GM12878 (cell line): ENCODE data around the gene EEF2KMT. TPM values are rescaled to one million over a fixed set of nuclear protein-coding genes. Genes with fewer than 3 reads are reported as not detected.

ENCODE experiments used
- ATAC-seq: fragments of 200-7000 bp; cut with Tn5 transposase; 3 replicates; pipeline ENCODE4 v1.9.1; 2020; ENCODE audit warnings: mild to moderate bottlenecking, moderate library complexity
- BruUV-seq: library from RNA; stranded (reverse); fragments of 400-500 nt; replicated peaks from 2 replicates; lab custom pipeline; 2021; lab: Mats Ljungman, UMichigan
- CTCF ChIA-PET: fragments of 300-600 bp; sonication (Branson Sonifier 250); formaldehyde crosslinking; extraction: SDS; loops from one replicate; lab custom pipeline; 2021; ENCODE audit warnings: inconsistent platforms; lab: Yijun Ruan, JAX
- POLR2A ChIA-PET: fragments of 350-600 bp; formaldehyde crosslinking; extraction: SDS; loops from one replicate; lab custom pipeline; 2021; ENCODE audit warnings: inconsistent platforms; lab: Charles Lee
- RAD21 ChIA-PET: fragments of 300-600 bp; sonication (Branson Sonifier 250); formaldehyde crosslinking; loops from one replicate; lab custom pipeline; 2023; ENCODE audit warnings: antibody characterized with exemption; ENCODE audit not compliant: unreplicated experiment; lab: Charles Lee
- SMC1A ChIA-PET: fragments of 300-600 bp; sonication (Branson Sonifier 250); formaldehyde crosslinking; loops from one replicate; lab custom pipeline; 2023; ENCODE audit not compliant: unreplicated experiment, uncharacterized antibody; lab: Charles Lee
- DNase-seq: peaks from one replicate; pipeline ENCODE4 v3.0.0-alpha.2; 2011; ENCODE audit warnings: low read depth, low spot score
- FAIRE-seq: peaks from 3 replicates; lab custom pipeline; 2011; peaks lifted over from hg19 to GRCh38; lab: Jason Lieb, UNC
- H2AFZ ChIP-seq: 2 replicates; pipeline ENCODE4 v1.6.0; 2011; ENCODE audit warnings: low read depth, low read length, control low read depth; ENCODE audit not compliant: control insufficient read depth
- H3K27ac ChIP-seq: 2 replicates; pipeline ENCODE4 v1.5.1; 2011; ENCODE audit warnings: control low read depth; ENCODE audit not compliant: control insufficient read depth, insufficient read depth
- H3K27me3 ChIP-seq, 2 experiments: replicated peaks in 1 of 2; 2 replicates each; pipeline versions ENCODE4 v1.6.0 to v1.6.1; 2011; ENCODE audit warnings: low read length in 1 of 2; ENCODE audit not compliant: control insufficient read depth in 2 of 2, insufficient read depth in 2 of 2
- H3K36me3 ChIP-seq, 2 experiments: 2 replicates each; pipeline ENCODE4 v1.5.1; 2011; ENCODE audit warnings: low read length in 1 of 2; ENCODE audit not compliant: control insufficient read depth in 2 of 2, insufficient read depth in 2 of 2
- H3K4me1 ChIP-seq: 2 replicates; pipeline ENCODE4 v1.6.1; 2011; ENCODE audit warnings: mild to moderate bottlenecking, low read length, moderate library complexity, mixed read lengths; ENCODE audit not compliant: control insufficient read depth, insufficient read depth
- H3K4me2 ChIP-seq: 2 replicates; pipeline ENCODE4 v1.6.0; 2011; ENCODE audit warnings: control low read depth; ENCODE audit not compliant: control insufficient read depth, insufficient read depth
- H3K4me3 ChIP-seq: fragments of 200-600 bp; sonication (generic); 2 replicates; pipeline ENCODE4 v1.5.1; 2016
- H3K79me2 ChIP-seq: 2 replicates; pipeline ENCODE4 v1.6.0; 2011; ENCODE audit warnings: low read length; ENCODE audit not compliant: control insufficient read depth, insufficient read depth
- H3K9ac ChIP-seq: 2 replicates; pipeline ENCODE4 v1.8.0; 2011; ENCODE audit warnings: low read length, control low read depth, mixed read lengths; ENCODE audit not compliant: control insufficient read depth, insufficient read depth
- H3K9me3 ChIP-seq: replicated peaks from 3 replicates; pipeline ENCODE4 v1.5.1; 2011; ENCODE audit warnings: mild to moderate bottlenecking, low read length; ENCODE audit not compliant: control insufficient read depth, insufficient read depth
- H4K20me1 ChIP-seq: 2 replicates; pipeline ENCODE4 v1.6.0; 2011; ENCODE audit not compliant: control insufficient read depth, insufficient read depth
- BRCA1 ChIP-seq: IDR thresholded peaks from 2 replicates; pipeline ENCODE4 v1.6.1; 2011; ENCODE audit warnings: low read depth, low read length, improper control_type of control experiment
- CHD2 ChIP-seq: IDR thresholded peaks from 2 replicates; pipeline ENCODE4 v1.6.1; 2011; ENCODE audit warnings: low read depth, low read length, improper control_type of control experiment, borderline replicate concordance
- CHD4 ChIP-seq: fragments of 200-600 bp; sonication (generic); IDR thresholded peaks from 2 replicates; pipeline ENCODE4 v1.6.1; 2016; ENCODE audit warnings: mild to moderate bottlenecking
- CREB1 ChIP-seq: IDR thresholded peaks from 2 replicates; pipeline ENCODE4 v1.6.1; 2012; ENCODE audit warnings: low read depth, mild to moderate bottlenecking, inconsistent platforms
- CREM ChIP-seq: IDR thresholded peaks from 2 replicates; pipeline ENCODE4 v1.6.1; 2014; ENCODE audit warnings: antibody characterized with exemption, low read depth
- JUNB ChIP-seq: IDR thresholded peaks from 2 replicates; pipeline ENCODE4 v1.6.1; 2016; ENCODE audit warnings: antibody characterized with exemption, mild to moderate bottlenecking
- LARP7 ChIP-seq: fragments of 450-650 bp; IDR thresholded peaks from 2 replicates; pipeline ENCODE4 v1.6.1; 2017; ENCODE audit warnings: mild to moderate bottlenecking
- MYB ChIP-seq: fragments of 150-350 bp; IDR thresholded peaks from 2 replicates; pipeline ENCODE4 v1.6.1; 2014; ENCODE audit warnings: mild to moderate bottlenecking, low read depth, low read length, borderline replicate concordance
- REST ChIP-seq: IDR thresholded peaks from 2 replicates; pipeline ENCODE4 v1.6.1; 2012; ENCODE audit warnings: mild to moderate bottlenecking, low read depth, low read length
- RUNX3 ChIP-seq: IDR thresholded peaks from 2 replicates; pipeline ENCODE4 v1.6.1; 2012; ENCODE audit warnings: low read length, inconsistent platforms
- SREBF1 ChIP-seq: IDR thresholded peaks from 2 replicates; pipeline ENCODE4 v1.6.1; 2012; ENCODE audit warnings: mild to moderate bottlenecking, low read length
- ZNF207 ChIP-seq: fragments of 450-650 bp; IDR thresholded peaks from 2 replicates; pipeline ENCODE4 v1.6.1; 2014; ENCODE audit warnings: antibody characterized with exemption, mild to moderate bottlenecking, borderline replicate concordance
- ZSCAN29 ChIP-seq: fragments of 450-650 bp; IDR thresholded peaks from 2 replicates; pipeline ENCODE4 v1.6.1; 2017; ENCODE audit warnings: mild to moderate bottlenecking, moderate library complexity
- WGBS: methylation state at CpG from one replicate; pipeline ENCODE4 v1.1.6; 2016; ENCODE audit warnings: low lambda C conversion rate; ENCODE audit not compliant: insufficient replicate concordance, insufficient coverage; ENCODE audit errors: missing lambda C conversion rate; 5-methylcytosine and 5-hydroxymethylcytosine counted together
- in situ Hi-C: fragments of 300-500 bp; cut with MboI; formaldehyde crosslinking; loops from 9 replicates; pipeline ENCODE4 v1.14.3; 2018; ENCODE audit warnings: mixed read lengths
- intact Hi-C: fragments of 100-400 bp; cut with micrococcal nuclease; formaldehyde crosslinking; loops from one replicate; pipeline ENCODE4 v1.14.2; 2022; ENCODE audit not compliant: unreplicated experiment
- polyA plus RNA-seq, 11 experiments: library from polyadenylated mRNA; depleted of rRNA in 4 of 11; unstranded in 6 of 11; stranded (reverse) in 5 of 11; fragments of >200 nt; fragmentation: Nextera tagmentation in 4 of 11; fragmentation: Illumina TruSeq in 1 of 11; extraction: Ambion mirVana in 4 of 11; extraction: Trizol in 1 of 11; gene quantifications; 1 replicate in 1 of 11; 2 replicates in 10 of 11; pipeline versions ENCODE4 v1.2.1 to v1.2.3, GENCODE V29; 2011 to 2016; ENCODE audit warnings: inconsistent platforms in 2 of 11, missing spikeins in 2 of 11, low read depth in 1 of 11
- total RNA-seq, 4 experiments: library from RNA; depleted of rRNA in 3 of 4; stranded (reverse); fragments of >200 nt in 3 of 4; fragmentation: Illumina TruSeq in 1 of 4; extraction: Trizol in 1 of 4; gene quantifications; 2 replicates each; pipeline versions ENCODE4 v1.2.1 to v1.2.3, GENCODE V29; 2013 to 2021
- TF ChIP-seq, protein P1 (sequence below): fragments of 450-650 bp; IDR thresholded peaks from 2 replicates; pipeline ENCODE4 v1.6.1; 2018; ENCODE audit warnings: borderline replicate concordance, mild to moderate bottlenecking; ENCODE audit not compliant: partially characterized antibody
- TF ChIP-seq, protein P2 (sequence below): fragments of 450-650 bp; IDR thresholded peaks from 2 replicates; pipeline ENCODE4 v1.6.1; 2016; ENCODE audit warnings: mild to moderate bottlenecking

The EEF2KMT gene
- total and polyA plus RNA-seq, 10 of the 15 experiments (the other 5 are each of a cell fraction or from before 2014, with no cell fraction given), result 3.8 to 28.1 (median 14.3) TPM

DNA sequence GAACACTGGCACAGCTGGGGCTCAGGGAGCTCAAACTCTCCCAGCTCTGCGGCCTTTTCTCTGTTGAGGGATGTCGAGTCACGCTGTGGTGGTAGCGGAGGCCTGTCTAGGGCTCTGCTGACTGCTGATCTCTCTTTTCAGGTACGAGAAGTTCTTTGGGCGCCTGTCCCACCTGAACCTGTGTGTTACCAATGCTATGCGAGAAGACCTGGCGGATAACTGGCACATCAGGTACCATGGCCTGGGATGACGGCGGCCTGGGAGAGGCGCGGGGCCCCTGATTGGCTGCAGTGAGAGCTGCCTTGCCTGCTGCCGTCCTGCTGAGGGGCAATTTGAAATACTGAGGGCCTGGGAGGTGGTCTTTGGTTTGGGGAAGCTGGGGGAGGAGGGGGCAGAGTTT, 20.3 kb downstream of the EEF2KMT start:
- ChIA-PET CTCF (no interaction called here), SMC1A (no interaction called here), RAD21 (no interaction called here), POLR2A (no interaction called here)
- H3K4me3 ChIP-seq, result no peak overlapping the region
- no peak for FAIRE-seq
- H4K20me1 ChIP-seq, result no peaks in the 10 kb centered on the region
- peaks cover 7% of the 10 kb centered on the region for H3K79me2 ChIP-seq
- in situ Hi-C loops (no loop called here), intact Hi-C loops (no loop called here)
- BruUV-seq, result no TSS peak
- no peak overlapping the region for H3K9ac ChIP-seq
- H3K27ac ChIP-seq, result no peak overlapping the region
- H2AFZ ChIP-seq, result no peak overlapping the region
- TF ChIP-seq LARP7 (no peak), JUNB (no peak), ZSCAN29 (no peak), SREBF1 (no peak), MYB (no peak), RUNX3 (no peak), CHD4 (no peak), CREM (no peak), CREB1 (no peak), ZNF207 (no peak), REST (no peak), CHD2 (no peak), BRCA1 (no peak)
- TF ChIP-seq, protein P1, sequence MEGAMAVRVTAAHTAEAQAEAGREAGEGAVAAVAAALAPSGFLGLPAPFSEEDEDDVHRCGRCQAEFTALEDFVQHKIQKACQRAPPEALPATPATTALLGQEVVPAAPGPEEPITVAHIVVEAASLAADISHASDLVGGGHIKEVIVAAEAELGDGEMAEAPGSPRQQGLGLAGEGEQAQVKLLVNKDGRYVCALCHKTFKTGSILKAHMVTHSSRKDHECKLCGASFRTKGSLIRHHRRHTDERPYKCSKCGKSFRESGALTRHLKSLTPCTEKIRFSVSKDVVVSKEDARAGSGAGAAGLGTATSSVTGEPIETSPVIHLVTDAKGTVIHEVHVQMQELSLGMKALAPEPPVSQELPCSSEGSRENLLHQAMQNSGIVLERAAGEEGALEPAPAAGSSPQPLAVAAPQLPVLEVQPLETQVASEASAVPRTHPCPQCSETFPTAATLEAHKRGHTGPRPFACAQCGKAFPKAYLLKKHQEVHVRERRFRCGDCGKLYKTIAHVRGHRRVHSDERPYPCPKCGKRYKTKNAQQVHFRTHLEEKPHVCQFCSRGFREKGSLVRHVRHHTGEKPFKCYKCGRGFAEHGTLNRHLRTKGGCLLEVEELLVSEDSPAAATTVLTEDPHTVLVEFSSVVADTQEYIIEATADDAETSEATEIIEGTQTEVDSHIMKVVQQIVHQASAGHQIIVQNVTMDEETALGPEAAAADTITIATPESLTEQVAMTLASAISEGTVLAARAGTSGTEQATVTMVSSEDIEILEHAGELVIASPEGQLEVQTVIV, result no peak
- TF ChIP-seq, protein P2, sequence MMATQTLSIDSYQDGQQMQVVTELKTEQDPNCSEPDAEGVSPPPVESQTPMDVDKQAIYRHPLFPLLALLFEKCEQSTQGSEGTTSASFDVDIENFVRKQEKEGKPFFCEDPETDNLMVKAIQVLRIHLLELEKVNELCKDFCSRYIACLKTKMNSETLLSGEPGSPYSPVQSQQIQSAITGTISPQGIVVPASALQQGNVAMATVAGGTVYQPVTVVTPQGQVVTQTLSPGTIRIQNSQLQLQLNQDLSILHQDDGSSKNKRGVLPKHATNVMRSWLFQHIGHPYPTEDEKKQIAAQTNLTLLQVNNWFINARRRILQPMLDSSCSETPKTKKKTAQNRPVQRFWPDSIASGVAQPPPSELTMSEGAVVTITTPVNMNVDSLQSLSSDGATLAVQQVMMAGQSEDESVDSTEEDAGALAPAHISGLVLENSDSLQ, result no peak
- no peak for ATAC-seq
- DNase-seq, result no peak
- H3K4me2 ChIP-seq, result no peak overlapping the region
- H3K9me3 ChIP-seq, result no peaks in the 10 kb centered on the region
- peaks cover 5% of the 10 kb centered on the region in 2 experiments; a peak in 3 of 4 replicates for H3K36me3 ChIP-seq
- H3K27me3 ChIP-seq, result no peaks in the 10 kb centered on the region
- peaks cover 5% of the 10 kb centered on the region; the same call in 1 of the 2 replicates for H3K4me1 ChIP-seq
- WGBS, result 98% methylated on average over 13 of the region's 13 CpGs
